SK-N-MC (cell line): ENCODE measurements around the gene PDZRN4.
A peak's percentile ranks its signal among the peaks of the same experiment; 100 is the strongest.

ENCODE experiments used
- EZH2 ChIP-seq: fragments of 200-600 bp; sonication (generic); IDR thresholded peaks from one replicate; pipeline ENCODE4 v1.6.1; 2017; ENCODE audit warnings: antibody characterized with exemption
- FOXP2 ChIP-seq: optimal IDR thresholded peaks from 2 replicates; pipeline ENCODE3; 2011; ENCODE audit warnings: mild to moderate bottlenecking, moderate library complexity; ENCODE audit not compliant: insufficient read depth; ENCODE audit errors: extremely low read length, control extremely low read depth
- POLR2AphosphoS5 ChIP-seq: IDR thresholded peaks from 2 replicates; pipeline ENCODE4 v1.6.1; 2012; ENCODE audit warnings: mild to moderate bottlenecking, low read depth, low read length, borderline replicate concordance

- TF ChIP-seq POLR2AphosphoS5 (no peak), EZH2 (no peak), FOXP2 (peak; percentile 82)
Measured at GRCh38 chr12:41437563-41437962, 249.4 kb downstream of the PDZRN4 start.
